ENCODE results near the gene TTBK2.
A peak's percentile ranks its signal among the peaks of the same experiment; 100 is the strongest.
"Not testable (repeated sequence)": the region's sequence is repeated elsewhere in the genome, so short reads cannot be mapped to it uniquely, and the experiment has no call there.

Gene TTBK2

DNA sequence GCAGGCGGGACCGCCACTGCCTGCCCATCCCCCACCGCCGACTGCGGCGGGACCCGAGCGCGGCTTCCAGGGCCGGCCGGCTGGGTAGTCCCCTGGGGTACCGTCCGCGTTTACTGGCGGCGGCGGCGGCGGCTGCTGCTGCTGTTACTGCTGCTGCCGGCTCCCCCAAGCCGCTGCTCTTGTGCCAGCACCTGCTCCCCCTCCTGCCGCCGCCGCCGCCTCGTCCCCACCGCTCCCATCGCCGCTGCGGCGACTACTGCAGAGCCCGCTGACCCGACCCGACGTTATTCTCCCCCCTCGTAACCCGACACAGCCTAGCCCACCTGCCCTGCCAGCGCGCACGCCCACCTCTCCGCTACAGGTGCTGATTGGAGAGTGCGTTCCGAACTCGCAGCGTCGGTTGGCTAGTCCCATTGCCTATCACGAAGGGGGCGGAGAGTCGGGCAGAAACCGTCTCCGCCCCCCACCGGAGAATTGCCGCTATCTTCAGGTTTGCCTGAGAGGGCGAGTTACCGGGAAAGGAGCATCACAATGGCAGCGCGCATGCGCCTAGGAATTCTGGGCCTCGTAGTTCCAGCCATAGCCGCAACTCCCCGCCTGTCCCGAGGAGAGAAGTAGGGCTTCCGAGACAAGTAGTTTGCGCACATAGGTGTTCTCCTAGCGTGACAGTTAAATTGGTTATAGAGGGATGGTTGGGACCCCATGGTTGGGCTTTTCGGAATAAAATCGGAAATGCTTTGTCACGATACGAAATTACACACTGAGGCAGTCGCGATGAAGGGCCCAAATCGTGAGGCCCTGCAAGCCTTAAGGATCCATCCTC lies at the start of gene TTBK2:
TTBK2 (minus strand) TSS at position 260 of the 823 bp plus-strand sequence. CDS start 42,161 bp downstream, outside the sequence.
- no peaks in the 10 kb centered on the region for H3K27me3 Mint-ChIP-seq

DNA sequence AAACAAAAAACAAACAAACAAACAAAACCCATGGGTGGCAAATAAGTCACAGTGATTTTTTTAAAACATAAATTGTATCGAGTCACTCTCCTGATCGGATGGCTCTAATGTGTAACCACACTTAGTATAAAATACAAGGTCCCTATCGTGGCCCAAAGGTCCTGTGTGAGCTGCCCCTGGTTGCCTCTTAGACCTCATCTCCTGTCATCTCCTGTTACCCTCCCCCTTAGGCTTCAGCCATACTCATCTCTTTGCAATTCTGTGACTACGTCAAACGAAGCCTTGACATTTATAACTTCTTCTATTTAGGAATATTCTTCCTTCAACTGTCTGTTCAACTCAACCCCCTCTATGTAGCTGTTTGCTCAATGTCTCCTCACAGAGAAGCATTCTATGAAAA lies 43.9 kb upstream of the TTBK2 start:
- H3K36me3 Mint-ChIP-seq (ENCODE audit: insufficient read depth) = peaks cover 56% of the 10 kb centered on the region
- H3K9me3 Mint-ChIP-seq = no peaks in the 10 kb centered on the region
- H3K27ac Mint-ChIP-seq (ENCODE audit: low read depth) = no peak overlapping the region
- H3K4me3 Mint-ChIP-seq = no peak overlapping the region
- no peaks in the 10 kb centered on the region for H3K4me1 Mint-ChIP-seq
- ATAC-seq (replicated peaks; ENCODE audit: extremely low read depth, poor library complexity, severe bottlenecking) = no peak
- H3K27me3 Mint-ChIP-seq = no peaks in the 10 kb centered on the region
- no peak for DNase-seq (ENCODE audit: low spot score in 2 of 2)

More for the DNA sequence above, at the start of gene TTBK2:
- Mint-ChIP-seq H3K27ac (ENCODE audit: low read depth) (peak within 1 kb of the TSS; percentile 89), H3K4me3 (peak within 1 kb of the TSS; percentile 93), H3K36me3 (ENCODE audit: insufficient read depth) (peaks cover 9% of the 10 kb centered on the region), H3K4me1 (peaks cover 20% of the 10 kb centered on the region), H3K9me3 (no peaks in the 10 kb centered on the region)
- peak; percentile 92 to 95 for DNase-seq (ENCODE audit: low spot score in 2 of 2)
- ATAC-seq (replicated peaks; ENCODE audit: extremely low read depth, poor library complexity, severe bottlenecking) = peak; percentile 95

DNA sequence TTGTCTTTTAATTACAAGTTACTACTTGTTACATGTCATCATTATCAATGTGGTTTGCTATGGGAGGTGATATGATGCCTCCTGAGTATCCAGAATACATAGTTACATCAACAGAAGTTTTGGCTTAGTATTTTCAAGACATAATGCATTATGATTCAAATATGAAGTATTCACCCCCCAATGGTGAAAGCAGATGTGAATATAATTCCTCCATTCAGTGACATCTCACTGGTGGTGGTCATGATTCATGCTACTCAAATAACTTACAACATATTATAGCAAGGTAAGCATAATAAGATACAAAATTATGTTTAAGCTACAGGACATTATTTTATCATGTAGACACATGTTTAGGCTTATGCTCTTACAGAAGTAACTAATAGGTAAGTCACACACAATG lies 34.9 kb upstream of the TTBK2 start:
- H3K27me3 Mint-ChIP-seq = no peaks in the 10 kb centered on the region
- no peaks in the 10 kb centered on the region for H3K4me1 Mint-ChIP-seq
- H3K9me3 Mint-ChIP-seq = no peaks in the 10 kb centered on the region
- no peak for DNase-seq (ENCODE audit: low spot score in 2 of 2)
- no peak overlapping the region for H3K4me3 Mint-ChIP-seq
- H3K36me3 Mint-ChIP-seq (ENCODE audit: insufficient read depth) = peaks cover 48% of the 10 kb centered on the region
- H3K27ac Mint-ChIP-seq (ENCODE audit: low read depth) = no peak overlapping the region
- no peak for ATAC-seq (replicated peaks; ENCODE audit: extremely low read depth, poor library complexity, severe bottlenecking)

DNA sequence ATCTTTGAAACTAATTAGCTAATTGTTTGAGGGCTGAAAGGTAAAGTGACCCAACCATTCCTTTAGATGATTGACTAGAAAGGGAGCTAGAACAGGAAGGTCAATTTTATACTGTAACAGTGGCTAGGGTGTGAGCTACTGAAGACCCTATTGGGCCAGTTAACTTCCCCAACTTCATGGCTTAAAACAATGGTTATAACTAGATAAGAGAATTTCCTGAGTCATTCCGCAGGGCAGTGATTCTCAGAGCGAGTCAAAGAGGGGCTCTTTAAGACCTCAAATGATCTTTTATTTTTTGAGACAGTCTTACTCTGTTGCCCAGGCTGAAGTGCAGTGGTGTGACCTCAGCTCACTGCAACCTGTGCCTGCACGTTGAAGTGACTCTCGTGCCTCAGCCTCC lies 33.7 kb upstream of the TTBK2 start:
- Mint-ChIP-seq H3K27ac (ENCODE audit: low read depth) (no peak overlapping the region), H3K9me3 (no peaks in the 10 kb centered on the region), H3K4me3 (no peak overlapping the region), H3K27me3 (no peaks in the 10 kb centered on the region), H3K4me1 (no peaks in the 10 kb centered on the region), H3K36me3 (ENCODE audit: insufficient read depth) (peaks cover 49% of the 10 kb centered on the region)
- DNase-seq (ENCODE audit: low spot score in 2 of 2) = no peak
- no peak for ATAC-seq (replicated peaks; ENCODE audit: extremely low read depth, poor library complexity, severe bottlenecking)

DNA sequence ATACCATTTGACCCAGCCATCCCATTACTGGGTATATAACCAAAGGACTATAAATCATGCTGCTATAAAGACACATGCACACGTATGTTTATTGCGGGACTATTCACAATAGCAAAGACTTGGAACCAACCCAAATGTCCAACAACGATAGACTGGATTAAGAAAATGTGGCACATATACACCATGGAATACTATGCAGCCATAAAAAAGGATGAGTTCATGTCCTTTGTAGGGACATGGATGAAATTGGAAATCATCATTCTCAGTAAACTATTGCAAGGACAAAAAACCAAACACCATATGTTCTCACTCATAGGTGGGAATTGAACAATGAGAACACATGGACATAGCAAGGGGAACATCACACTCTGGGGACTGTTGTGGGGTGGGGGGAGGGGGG lies 28.3 kb upstream of the TTBK2 start:
- H3K27ac Mint-ChIP-seq (ENCODE audit: low read depth); H3K27me3 Mint-ChIP-seq; H3K4me1 Mint-ChIP-seq; H3K9me3 Mint-ChIP-seq; H3K4me3 Mint-ChIP-seq; DNase-seq (ENCODE audit: low spot score in 2 of 2); ATAC-seq (replicated peaks; ENCODE audit: extremely low read depth, poor library complexity, severe bottlenecking): not testable (repeated sequence)
- peaks cover 58% of the 10 kb centered on the region for H3K36me3 Mint-ChIP-seq (ENCODE audit: insufficient read depth)

DNA sequence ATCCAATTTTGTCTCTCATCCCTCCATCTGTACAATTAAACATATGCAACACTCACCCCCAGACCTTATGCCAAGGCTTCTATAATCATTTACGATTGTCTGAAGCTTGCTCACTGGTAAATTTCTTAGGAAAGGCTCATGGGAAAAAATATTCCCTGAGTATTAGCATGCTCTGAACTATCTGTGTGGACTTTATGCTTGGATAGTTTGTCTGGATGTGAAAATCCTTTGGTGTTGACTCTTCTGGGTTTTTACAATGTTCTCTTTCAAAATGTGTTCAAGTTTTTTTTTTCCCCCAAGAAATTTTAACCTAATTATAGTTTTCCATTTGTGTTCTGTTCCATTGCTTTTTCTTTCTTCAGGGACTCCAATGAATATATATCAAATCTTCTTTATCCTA lies 19.9 kb upstream of the TTBK2 start:
- no peak for DNase-seq (ENCODE audit: low spot score in 2 of 2)

DNA sequence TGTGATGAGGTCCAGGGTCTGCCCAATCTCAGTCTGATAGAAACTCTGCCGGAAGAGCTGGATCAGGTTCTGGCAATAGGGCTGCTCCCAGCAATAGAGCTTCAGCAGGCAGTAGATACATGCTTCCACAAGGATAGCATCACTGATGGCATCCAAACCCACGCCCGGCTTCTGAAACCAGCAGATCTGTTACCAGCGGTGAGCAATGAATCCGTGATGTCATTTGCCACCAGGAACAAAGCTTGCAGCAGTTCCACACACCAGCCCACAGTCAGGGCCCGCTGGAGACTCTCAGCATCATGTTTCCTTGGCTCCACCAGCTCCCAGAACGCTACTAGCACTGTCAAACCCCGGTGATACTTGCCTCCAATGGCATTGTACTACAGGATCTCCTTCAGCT lies 19.3 kb upstream of the TTBK2 start:
- no peak overlapping the region for H3K27ac Mint-ChIP-seq (ENCODE audit: low read depth)
- DNase-seq (ENCODE audit: low spot score in 2 of 2) (no peak), ATAC-seq (replicated peaks; ENCODE audit: extremely low read depth, poor library complexity, severe bottlenecking) (no peak)
- H3K9me3 Mint-ChIP-seq = no peaks in the 10 kb centered on the region
- H3K4me3 Mint-ChIP-seq = no peak overlapping the region
- no peaks in the 10 kb centered on the region for H3K27me3 Mint-ChIP-seq
- no peaks in the 10 kb centered on the region for H3K4me1 Mint-ChIP-seq
- H3K36me3 Mint-ChIP-seq (ENCODE audit: insufficient read depth) = peaks cover 8% of the 10 kb centered on the region

More for the DNA sequence above, 19.9 kb upstream of the TTBK2 start:
- ATAC-seq (replicated peaks; ENCODE audit: extremely low read depth, poor library complexity, severe bottlenecking) = no peak
- Mint-ChIP-seq H3K4me3 (no peak overlapping the region), H3K27ac (ENCODE audit: low read depth) (peak overlapping the region; percentile 45), H3K27me3 (no peaks in the 10 kb centered on the region), H3K36me3 (ENCODE audit: insufficient read depth) (peaks cover 15% of the 10 kb centered on the region), H3K4me1 (no peaks in the 10 kb centered on the region), H3K9me3 (no peaks in the 10 kb centered on the region)

DNA sequence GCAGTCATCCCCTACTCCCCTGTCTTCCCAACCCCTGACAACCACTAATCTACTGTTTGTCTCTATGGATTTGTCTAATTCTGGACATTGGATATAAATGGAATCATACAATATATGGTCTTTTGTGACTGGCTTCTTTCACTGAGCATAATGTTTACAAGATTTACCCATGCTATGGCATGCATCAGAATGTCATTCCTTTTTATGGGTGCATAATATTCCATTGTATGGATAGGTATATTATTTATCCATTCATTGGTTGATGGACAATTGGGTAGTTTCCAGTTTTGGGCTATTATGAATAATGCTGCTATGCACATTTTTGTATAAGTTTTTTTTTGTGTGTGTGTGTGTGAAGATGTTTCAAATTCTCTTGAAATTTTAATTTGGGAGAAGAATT lies 16.6 kb upstream of the TTBK2 start:
- Mint-ChIP-seq H3K9me3 (no peaks in the 10 kb centered on the region), H3K36me3 (ENCODE audit: insufficient read depth) (peaks cover 2% of the 10 kb centered on the region), H3K4me3 (no peak overlapping the region), H3K27ac (ENCODE audit: low read depth) (no peak overlapping the region), H3K4me1 (no peaks in the 10 kb centered on the region), H3K27me3 (no peaks in the 10 kb centered on the region)
- ATAC-seq (replicated peaks; ENCODE audit: extremely low read depth, poor library complexity, severe bottlenecking) (no peak), DNase-seq (ENCODE audit: low spot score in 2 of 2) (no peak)

DNA sequence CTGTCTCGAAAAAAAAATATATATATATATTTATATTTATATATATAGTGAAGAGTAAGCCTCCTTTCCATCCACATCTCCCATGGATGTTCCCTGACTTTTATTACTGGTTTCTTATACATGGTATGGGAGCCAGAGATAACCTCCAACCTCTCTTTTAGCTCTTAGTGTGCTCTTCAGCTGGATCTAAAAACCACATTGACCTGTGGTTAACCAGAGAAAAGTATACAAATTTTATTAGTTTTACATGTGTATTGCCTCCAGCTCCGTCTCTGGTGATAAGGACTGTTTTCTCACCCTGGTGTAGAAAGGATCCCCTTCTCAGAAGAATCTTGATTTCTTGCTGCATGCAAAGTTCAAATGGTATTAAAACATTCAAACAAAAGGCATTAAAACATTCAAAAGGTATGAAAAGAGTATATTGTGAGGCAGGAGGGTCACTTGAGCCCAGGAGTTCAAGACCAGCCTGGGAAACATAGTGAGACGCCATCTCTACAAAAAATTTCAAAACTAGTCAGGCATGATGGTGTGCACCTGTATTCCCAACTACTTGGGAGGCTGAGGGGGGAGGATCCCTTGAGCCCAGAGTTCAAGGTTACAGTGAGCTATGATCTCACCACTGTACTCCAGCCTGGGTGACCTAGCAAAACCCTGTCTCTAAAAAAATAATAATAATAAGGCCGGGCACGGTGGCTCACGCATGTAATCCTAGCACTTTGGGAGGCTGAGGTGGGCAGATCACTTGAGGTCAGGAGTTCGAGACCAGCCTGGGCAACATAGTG lies 13.5 kb upstream of the TTBK2 start:
- Mint-ChIP-seq H3K4me1 (no peaks in the 10 kb centered on the region), H3K27ac (ENCODE audit: low read depth) (no peak overlapping the region), H3K27me3 (no peaks in the 10 kb centered on the region), H3K4me3 (no peak overlapping the region), H3K36me3 (ENCODE audit: insufficient read depth) (no peaks in the 10 kb centered on the region), H3K9me3 (no peaks in the 10 kb centered on the region)
- DNase-seq (ENCODE audit: low spot score in 2 of 2) = no peak
- ATAC-seq (replicated peaks; ENCODE audit: extremely low read depth, poor library complexity, severe bottlenecking) = no peak

DNA sequence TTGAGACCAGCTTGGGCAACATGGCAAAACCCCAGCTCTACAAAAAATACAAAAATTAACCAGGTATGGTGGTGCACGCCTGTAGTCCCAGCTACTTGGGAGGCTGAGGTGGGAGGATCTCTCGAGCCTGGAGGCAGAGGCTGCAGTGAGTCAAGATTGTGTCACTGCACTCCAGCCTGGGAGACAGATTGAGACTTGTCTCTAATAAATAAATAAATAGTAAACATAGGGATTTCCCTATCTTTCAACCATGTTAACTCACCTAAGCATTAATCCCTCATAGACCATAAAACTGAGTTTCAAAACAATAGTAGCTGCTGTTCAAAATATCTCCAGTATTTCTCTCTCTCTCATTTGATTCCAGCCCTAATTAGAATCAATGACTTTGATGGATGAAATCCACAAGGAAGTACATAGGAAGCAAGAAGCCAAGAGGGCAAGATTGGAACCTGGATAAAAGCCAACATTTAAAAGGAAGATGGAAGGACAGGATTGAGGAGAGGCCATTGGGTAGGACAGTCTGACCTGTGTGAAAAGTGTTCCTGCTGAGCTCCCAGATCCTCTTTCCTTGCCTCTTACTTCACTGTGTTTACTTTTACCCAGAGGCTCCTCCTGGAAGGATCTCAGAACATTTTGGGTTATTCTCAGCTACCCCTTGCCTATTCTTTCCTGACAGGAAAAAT lies 12.4 kb upstream of the TTBK2 start:
- ATAC-seq (replicated peaks; ENCODE audit: extremely low read depth, poor library complexity, severe bottlenecking) (no peak), DNase-seq (ENCODE audit: low spot score in 2 of 2) (no peak)
- Mint-ChIP-seq H3K36me3 (ENCODE audit: insufficient read depth) (no peaks in the 10 kb centered on the region), H3K4me3 (no peak overlapping the region), H3K9me3 (no peaks in the 10 kb centered on the region), H3K27ac (ENCODE audit: low read depth) (no peak overlapping the region), H3K4me1 (no peaks in the 10 kb centered on the region), H3K27me3 (no peaks in the 10 kb centered on the region)

DNA sequence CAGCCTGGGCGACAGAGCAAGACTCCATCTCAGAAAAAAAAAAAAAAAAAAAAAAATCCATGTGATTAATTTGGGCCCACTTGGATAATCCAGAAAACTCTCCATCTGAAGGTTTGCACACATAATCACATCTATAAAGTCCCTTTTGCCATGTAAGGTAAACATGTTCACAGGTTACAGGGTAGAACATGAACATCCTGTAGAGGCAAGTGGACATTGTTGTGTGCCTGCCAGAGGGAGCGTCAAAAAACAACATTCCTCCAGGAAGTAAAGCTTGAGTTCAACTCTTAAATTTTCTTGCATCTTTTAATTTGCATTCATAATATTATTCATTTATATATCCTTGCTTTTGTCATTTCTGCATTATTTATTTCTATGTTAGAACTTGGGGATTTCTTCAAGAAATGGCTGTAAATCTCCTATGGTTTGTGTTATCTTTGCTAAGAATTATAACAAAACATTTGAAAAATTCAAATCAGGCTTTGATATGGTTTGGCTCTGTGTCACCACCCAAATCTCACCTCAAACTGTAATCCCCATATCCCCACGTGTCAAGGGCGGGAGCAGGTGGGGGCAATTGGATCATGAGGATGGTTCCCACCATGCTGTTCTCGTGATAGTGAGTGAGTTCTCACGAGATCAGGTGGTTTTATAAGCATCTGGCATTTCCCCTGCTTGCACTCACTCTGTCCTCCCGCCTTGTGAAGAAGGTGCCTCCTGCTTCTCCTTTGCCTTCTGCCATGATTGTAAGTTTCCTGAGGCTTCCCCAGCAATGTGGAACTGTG lies 11.3 kb upstream of the TTBK2 start:
- Mint-ChIP-seq H3K27ac (ENCODE audit: low read depth) (no peak overlapping the region), H3K4me1 (no peaks in the 10 kb centered on the region), H3K9me3 (no peaks in the 10 kb centered on the region), H3K36me3 (ENCODE audit: insufficient read depth) (no peaks in the 10 kb centered on the region), H3K4me3 (no peak overlapping the region), H3K27me3 (no peaks in the 10 kb centered on the region)
- ATAC-seq (replicated peaks; ENCODE audit: extremely low read depth, poor library complexity, severe bottlenecking) = no peak
- no peak for DNase-seq (ENCODE audit: low spot score in 2 of 2)

DNA sequence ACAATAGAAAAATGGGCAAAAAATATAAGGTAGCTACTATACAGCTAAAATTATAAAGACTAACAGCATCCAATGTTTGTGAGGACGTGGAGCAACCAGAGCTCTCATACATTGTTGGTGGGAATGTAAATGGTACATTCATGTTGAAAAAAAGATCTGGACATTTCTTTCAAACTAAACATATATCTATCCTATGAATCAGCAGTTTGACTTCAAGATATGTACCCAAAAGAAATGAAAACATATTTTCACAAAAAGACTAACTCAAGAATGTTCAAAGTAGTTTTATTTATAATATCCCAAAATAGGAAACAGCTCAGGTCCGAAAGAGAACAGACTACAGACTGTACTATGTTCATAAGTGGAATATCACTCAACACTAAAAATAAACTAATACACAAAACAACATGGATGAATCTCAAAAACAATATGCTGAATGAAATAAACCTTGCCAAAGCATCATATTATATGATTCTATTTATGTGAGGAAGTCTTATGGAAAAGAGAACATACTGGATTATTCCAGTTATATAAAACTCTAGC lies 8.8 kb upstream of the TTBK2 start:
- H3K4me3 Mint-ChIP-seq = no peak overlapping the region
- DNase-seq (ENCODE audit: low spot score in 2 of 2) (no peak), ATAC-seq (replicated peaks; ENCODE audit: extremely low read depth, poor library complexity, severe bottlenecking) (no peak)
- H3K27me3 Mint-ChIP-seq = no peaks in the 10 kb centered on the region
- no peaks in the 10 kb centered on the region for H3K4me1 Mint-ChIP-seq
- H3K27ac Mint-ChIP-seq (ENCODE audit: low read depth) = no peak overlapping the region
- H3K9me3 Mint-ChIP-seq = no peaks in the 10 kb centered on the region
- no peaks in the 10 kb centered on the region for H3K36me3 Mint-ChIP-seq (ENCODE audit: insufficient read depth)

Measured in central memory CD8-positive, alpha-beta T cell (primary cell).